IPS-18a (cell line): ENCODE results near the gene ETS1.

Source experiments
- H3K27ac ChIP-seq: one replicate; pipeline ENCODE4 v1.5.1; 2013; ENCODE audit warnings: low read length
- H3K27me3 ChIP-seq: one replicate; pipeline ENCODE4 v1.6.1; 2013; ENCODE audit warnings: mild to moderate bottlenecking, low read length; ENCODE audit not compliant: control insufficient read depth, insufficient read depth
- H3K36me3 ChIP-seq: one replicate; pipeline ENCODE4 v1.6.1; 2013; ENCODE audit warnings: low read depth, low read length; ENCODE audit not compliant: control insufficient read depth
- H3K4me1 ChIP-seq: one replicate; pipeline ENCODE4 v1.6.1; 2013; ENCODE audit warnings: low read depth, low read length; ENCODE audit not compliant: control insufficient read depth
- H3K4me3 ChIP-seq: one replicate; pipeline ENCODE4 v1.5.1; 2013; ENCODE audit warnings: low read length
- H3K9ac ChIP-seq: one replicate; pipeline ENCODE4 v1.6.1; 2013; ENCODE audit warnings: mild to moderate bottlenecking, low read length, moderate library complexity
- H3K9me3 ChIP-seq: one replicate; pipeline ENCODE4 v1.6.1; 2013; ENCODE audit warnings: low read depth, low read length; ENCODE audit not compliant: control insufficient read depth

ETS1 gene

GRCh38 chr11:128469220-128469619, 118.1 kb downstream of the ETS1 start:
- no peak overlapping the region for H3K9ac ChIP-seq
- H3K9me3 ChIP-seq, result no peaks in the 10 kb centered on the region
- no peaks in the 10 kb centered on the region for H3K27me3 ChIP-seq
- H3K4me3 ChIP-seq, result no peak overlapping the region
- no peak overlapping the region for H3K27ac ChIP-seq
- H3K4me1 ChIP-seq, result no peaks in the 10 kb centered on the region
- H3K36me3 ChIP-seq, result no peaks in the 10 kb centered on the region

DNA sequence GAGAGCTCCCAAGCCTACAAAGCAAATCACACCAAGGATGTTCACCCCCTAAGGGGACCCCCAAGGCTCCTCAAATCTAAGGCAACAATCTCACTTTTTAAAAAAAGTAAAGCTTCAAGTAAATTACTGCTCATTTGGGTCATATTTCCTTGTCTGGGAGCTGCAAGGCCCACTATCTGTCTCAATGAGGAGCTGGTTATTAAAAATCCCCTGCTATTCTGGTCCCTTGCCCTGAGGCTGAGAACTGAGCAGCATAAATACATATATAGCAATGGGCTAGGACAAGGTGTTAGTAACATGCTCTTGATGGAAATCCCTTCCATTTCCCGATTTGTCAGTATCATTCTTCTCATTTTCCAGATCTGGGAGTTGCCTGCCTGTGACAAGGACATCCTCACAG, 119.2 kb downstream of the ETS1 start:
- H3K4me1 ChIP-seq, result no peaks in the 10 kb centered on the region
- no peak overlapping the region for H3K4me3 ChIP-seq
- H3K27me3 ChIP-seq, result no peaks in the 10 kb centered on the region
- no peak overlapping the region for H3K27ac ChIP-seq
- no peak overlapping the region for H3K9ac ChIP-seq
- no peaks in the 10 kb centered on the region for H3K9me3 ChIP-seq
- H3K36me3 ChIP-seq, result no peaks in the 10 kb centered on the region

GRCh38 chr11:128467610-128468041, 119.7 kb downstream of the ETS1 start:
- no peaks in the 10 kb centered on the region for H3K4me1 ChIP-seq
- no peaks in the 10 kb centered on the region for H3K27me3 ChIP-seq
- H3K36me3 ChIP-seq, result no peaks in the 10 kb centered on the region
- no peaks in the 10 kb centered on the region for H3K9me3 ChIP-seq
- H3K9ac ChIP-seq, result no peak overlapping the region
- no peak overlapping the region for H3K4me3 ChIP-seq
- H3K27ac ChIP-seq, result no peak overlapping the region

DNA sequence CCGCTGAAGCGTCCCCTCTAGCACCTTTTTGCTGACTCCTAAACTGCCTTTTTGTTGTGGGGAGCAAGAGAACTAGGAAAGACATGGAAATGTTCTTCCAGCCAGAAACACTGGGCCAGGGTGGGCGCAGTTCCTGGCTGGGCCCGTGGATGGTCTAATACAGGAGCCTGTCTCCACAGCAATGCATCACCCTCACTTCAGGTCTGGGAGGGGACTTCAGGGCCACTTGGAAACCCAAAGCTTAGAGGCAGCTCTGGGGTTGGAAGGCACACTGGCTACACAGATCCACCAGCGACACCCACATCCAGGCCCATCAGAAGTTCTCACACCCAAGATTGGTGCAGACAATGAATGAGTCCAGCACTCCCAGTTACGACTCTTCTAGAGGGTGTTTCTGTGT, 120.3 kb downstream of the ETS1 start:
- no peak overlapping the region for H3K4me3 ChIP-seq
- H3K9me3 ChIP-seq, result no peaks in the 10 kb centered on the region
- H3K27me3 ChIP-seq, result no peaks in the 10 kb centered on the region
- H3K27ac ChIP-seq, result no peak overlapping the region
- H3K9ac ChIP-seq, result no peak overlapping the region
- no peaks in the 10 kb centered on the region for H3K4me1 ChIP-seq
- H3K36me3 ChIP-seq, result no peaks in the 10 kb centered on the region

- Histone ChIP-seq H3K4me3 (no peak overlapping the region), H3K4me1 (no peaks in the 10 kb centered on the region), H3K9me3 (no peaks in the 10 kb centered on the region), H3K27me3 (no peaks in the 10 kb centered on the region), H3K36me3 (no peaks in the 10 kb centered on the region), H3K9ac (no peak overlapping the region), H3K27ac (no peak overlapping the region)
These were observed 121.2 kb downstream of the ETS1 start for GRCh38 chr11:128465946-128466705.

GRCh38 chr11:128465531-128465930, 121.8 kb downstream of the ETS1 start:
- Histone ChIP-seq H3K4me1 (no peaks in the 10 kb centered on the region), H3K4me3 (no peak overlapping the region), H3K9me3 (no peaks in the 10 kb centered on the region), H3K9ac (no peak overlapping the region), H3K27me3 (no peaks in the 10 kb centered on the region), H3K27ac (no peak overlapping the region), H3K36me3 (no peaks in the 10 kb centered on the region)

DNA sequence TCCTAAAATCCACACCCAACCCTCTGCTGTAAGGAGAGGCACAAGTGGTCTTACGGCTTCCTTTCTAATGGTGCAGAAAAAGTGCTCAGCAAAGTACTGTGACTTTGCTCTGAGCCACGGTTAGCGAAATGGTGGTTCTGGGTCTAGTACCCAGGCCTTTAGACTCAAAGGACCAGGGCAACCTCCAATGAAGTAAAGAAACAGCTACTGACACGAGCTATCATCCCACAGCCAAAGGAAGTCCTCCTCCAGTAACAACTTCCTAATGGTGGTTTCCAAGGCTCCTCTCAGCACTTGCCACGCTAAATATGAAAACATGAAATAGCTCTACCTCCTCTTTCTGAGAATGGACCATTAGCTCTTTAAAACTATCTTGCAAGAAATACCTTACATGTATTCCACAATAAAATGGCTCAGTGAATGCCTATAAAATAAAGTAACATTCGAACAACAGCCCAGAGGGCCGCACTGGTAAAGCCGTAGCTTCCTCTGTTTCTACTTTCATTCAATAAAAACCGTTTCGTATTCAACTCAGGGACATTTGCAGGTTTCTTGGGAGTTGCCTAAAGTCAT, 122.4 kb downstream of the ETS1 start:
- Histone ChIP-seq H3K4me3 (no peak overlapping the region), H3K36me3 (no peaks in the 10 kb centered on the region), H3K9me3 (no peaks in the 10 kb centered on the region), H3K27me3 (no peaks in the 10 kb centered on the region), H3K4me1 (no peaks in the 10 kb centered on the region), H3K9ac (no peak overlapping the region), H3K27ac (no peak overlapping the region)

DNA sequence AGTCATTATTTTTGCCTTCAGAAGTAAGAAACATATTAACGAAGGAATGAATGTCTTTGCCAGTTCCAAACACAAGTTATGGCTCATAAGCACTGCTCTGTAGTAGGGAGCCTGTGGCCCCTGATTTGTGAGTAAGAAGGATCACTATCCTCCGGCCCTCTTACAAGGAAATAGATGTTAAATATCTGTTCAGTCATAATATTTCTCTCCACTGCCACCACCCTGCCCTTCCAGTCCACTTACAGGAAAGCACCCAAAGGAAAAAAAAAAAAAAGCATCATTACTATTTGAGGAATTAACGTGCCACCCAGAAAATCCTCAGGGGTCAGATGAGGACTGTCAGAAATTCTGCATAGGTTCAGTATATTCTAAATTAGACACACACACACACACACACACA, 123.4 kb downstream of the ETS1 start:
- H3K36me3 ChIP-seq, result no peaks in the 10 kb centered on the region
- no peak overlapping the region for H3K9ac ChIP-seq
- no peaks in the 10 kb centered on the region for H3K9me3 ChIP-seq
- no peaks in the 10 kb centered on the region for H3K27me3 ChIP-seq
- H3K4me1 ChIP-seq, result no peaks in the 10 kb centered on the region
- no peak overlapping the region for H3K4me3 ChIP-seq
- H3K27ac ChIP-seq, result no peak overlapping the region

GRCh38 chr11:128463371-128463829, 124.0 kb downstream of the ETS1 start:
- Histone ChIP-seq H3K27me3 (no peaks in the 10 kb centered on the region), H3K27ac (no peak overlapping the region), H3K4me3 (no peak overlapping the region), H3K36me3 (no peaks in the 10 kb centered on the region), H3K4me1 (no peaks in the 10 kb centered on the region), H3K9me3 (no peaks in the 10 kb centered on the region), H3K9ac (no peak overlapping the region)

- Histone ChIP-seq H3K27ac (no peak overlapping the region), H3K27me3 (no peaks in the 10 kb centered on the region), H3K4me1 (no peaks in the 10 kb centered on the region), H3K4me3 (no peak overlapping the region), H3K9ac (no peak overlapping the region), H3K36me3 (no peaks in the 10 kb centered on the region), H3K9me3 (no peaks in the 10 kb centered on the region)
These were observed 124.4 kb downstream of the ETS1 start for GRCh38 chr11:128462922-128463321.

DNA sequence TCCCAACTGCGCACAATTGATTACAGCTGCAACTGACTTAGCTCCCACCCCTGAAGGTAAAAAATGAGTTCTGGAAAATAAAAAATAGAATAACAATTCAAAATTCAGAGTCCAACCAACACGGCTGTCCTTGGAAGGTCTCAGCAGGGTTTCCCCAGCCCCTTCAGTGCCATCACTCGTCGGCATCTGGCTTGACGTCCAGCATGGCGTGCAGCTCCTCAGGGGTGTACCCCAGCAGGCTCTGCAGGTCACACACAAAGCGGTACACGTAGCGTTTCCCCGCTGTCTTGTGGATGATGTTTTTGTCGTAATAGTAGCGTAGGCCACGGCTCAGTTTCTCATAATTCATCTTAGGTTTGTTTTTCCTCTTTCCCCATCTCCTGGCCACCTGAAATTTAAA, 125.2 kb downstream of the ETS1 start:
- no peaks in the 10 kb centered on the region for H3K36me3 ChIP-seq
- no peak overlapping the region for H3K9ac ChIP-seq
- no peak overlapping the region for H3K27ac ChIP-seq
- no peaks in the 10 kb centered on the region for H3K27me3 ChIP-seq
- no peaks in the 10 kb centered on the region for H3K9me3 ChIP-seq
- no peaks in the 10 kb centered on the region for H3K4me1 ChIP-seq
- H3K4me3 ChIP-seq, result no peak overlapping the region

DNA sequence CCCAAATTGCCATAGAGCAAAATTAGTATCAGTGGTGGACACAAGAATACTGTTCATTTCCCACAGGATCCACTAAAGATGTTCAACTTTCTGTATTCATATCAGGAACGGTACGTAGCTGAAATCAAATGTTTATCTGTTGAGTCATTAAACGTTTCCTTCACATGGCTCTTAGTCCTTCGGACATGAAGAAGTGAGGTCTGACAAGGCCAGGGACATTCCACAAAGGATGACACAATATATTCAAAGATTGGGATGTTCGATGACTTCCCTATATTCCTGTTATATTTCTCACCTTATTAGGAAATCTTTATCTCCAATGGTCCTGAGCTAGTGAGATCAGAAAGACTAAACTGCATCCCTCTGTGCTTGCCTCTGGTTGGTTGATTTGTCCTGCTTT, 129.0 kb downstream of the ETS1 start:
- Histone ChIP-seq H3K9me3 (no peaks in the 10 kb centered on the region), H3K4me3 (no peak overlapping the region), H3K27me3 (no peaks in the 10 kb centered on the region), H3K4me1 (no peaks in the 10 kb centered on the region), H3K27ac (no peak overlapping the region), H3K36me3 (no peaks in the 10 kb centered on the region), H3K9ac (no peak overlapping the region)
